HepG2 (cell line): ENCODE results near the gene CD300LF. TPM values are rescaled to one million over a fixed set of nuclear protein-coding genes. Genes with fewer than 3 reads are reported as not detected.
A peak's percentile ranks its signal among the peaks of the same experiment; 100 is the strongest.

ENCODE experiments used
- DNMT1 ChIP-seq: sonication (generic); formaldehyde crosslinking; IDR thresholded peaks from 2 replicates; pipeline ENCODE4 v1.5.1; 2020; ENCODE audit warnings: mild to moderate bottlenecking, missing genetic modification reagents
- DNMT3B ChIP-seq: conservative IDR thresholded peaks from 2 replicates; pipeline ENCODE4 v1.6.1; 2016; ENCODE audit warnings: missing biosample characterization, control low read depth
- ERF ChIP-seq: IDR thresholded peaks from 2 replicates; pipeline ENCODE4 v1.6.1; 2018; ENCODE audit warnings: missing biosample characterization, missing genetic modification reagents
- FOXC1 ChIP-seq: sonication (generic); formaldehyde crosslinking; IDR thresholded peaks from 2 replicates; pipeline ENCODE4 v1.8.0; 2022; ENCODE audit warnings: mild to moderate bottlenecking, missing genetic modification reagents, borderline replicate concordance
- GTF3A ChIP-seq: sonication (generic); formaldehyde crosslinking; conservative IDR thresholded peaks from 2 replicates; pipeline ENCODE4 v1.4.0; 2020; ENCODE audit warnings: mild to moderate bottlenecking, missing genetic modification reagents
- JDP2 ChIP-seq: sonication (generic); formaldehyde crosslinking; IDR thresholded peaks from 2 replicates; pipeline ENCODE4 v1.8.1; 2022; ENCODE audit warnings: missing genetic modification reagents, borderline replicate concordance
- KDM6A ChIP-seq: IDR thresholded peaks from 2 replicates; pipeline ENCODE4 v1.6.1; 2016; ENCODE audit warnings: low read depth
- NR2F2 ChIP-seq: IDR thresholded peaks from 2 replicates; pipeline ENCODE4 v1.6.1; 2012; ENCODE audit warnings: low read depth, inconsistent platforms, borderline replicate concordance
- PHF21A ChIP-seq: sonication (generic); formaldehyde crosslinking; IDR thresholded peaks from 2 replicates; pipeline ENCODE4 v1.5.0; 2020; ENCODE audit warnings: mild to moderate bottlenecking, missing genetic modification reagents
- POGK ChIP-seq: sonication (generic); formaldehyde crosslinking; conservative IDR thresholded peaks from 2 replicates; pipeline ENCODE4 v1.8.0; 2022; ENCODE audit warnings: mild to moderate bottlenecking, moderate library complexity, missing genetic modification reagents
- RAD51 ChIP-seq: fragments of 450-650 bp; IDR thresholded peaks from 2 replicates; pipeline ENCODE4 v1.6.1; 2016; ENCODE audit warnings: borderline replicate concordance
- RNF219 ChIP-seq: sonication (generic); formaldehyde crosslinking; IDR thresholded peaks from 2 replicates; pipeline ENCODE4 v1.5.0; 2020; ENCODE audit warnings: mild to moderate bottlenecking, missing genetic modification reagents
- TEAD3 ChIP-seq: optimal IDR thresholded peaks from 2 replicates; pipeline ENCODE3; 2016; ENCODE audit warnings: borderline replicate concordance
- ZBTB14 ChIP-seq: sonication (generic); formaldehyde crosslinking; IDR thresholded peaks from 2 replicates; pipeline ENCODE4 v1.4.0; 2020; ENCODE audit warnings: missing genetic modification reagents
- ZBTB7A ChIP-seq: sonication (generic); formaldehyde crosslinking; IDR thresholded peaks from 2 replicates; pipeline ENCODE4 v1.8.0; 2022; ENCODE audit warnings: mild to moderate bottlenecking, missing genetic modification reagents
- ZNF143 ChIP-seq: sonication (generic); formaldehyde crosslinking; IDR thresholded peaks from 2 replicates; pipeline ENCODE4 v1.4.0; 2020; ENCODE audit warnings: missing genetic modification reagents
- ZNF513 ChIP-seq: sonication (generic); formaldehyde crosslinking; conservative IDR thresholded peaks from 2 replicates; pipeline ENCODE4 v1.5.0; 2020; ENCODE audit warnings: missing genetic modification reagents
- ZNF597 ChIP-seq: sonication (generic); formaldehyde crosslinking; IDR thresholded peaks from 2 replicates; pipeline ENCODE4 v1.5.0; 2020; ENCODE audit warnings: missing genetic modification reagents
- ZNF792 ChIP-seq: IDR thresholded peaks from 2 replicates; pipeline ENCODE4 v1.6.1; 2016
- ZNF883 ChIP-seq: sonication (generic); formaldehyde crosslinking; IDR thresholded peaks from 2 replicates; pipeline ENCODE4 v1.5.1; 2020; ENCODE audit warnings: mild to moderate bottlenecking, missing genetic modification reagents; ENCODE audit errors: not compliant biosample characterization
- polyA plus RNA-seq, 8 experiments: library from polyadenylated mRNA; depleted of rRNA in 3 of 8; stranded (reverse) in 7 of 8; unstranded in 1 of 8; fragments of >200 nt; fragmentation: Illumina TruSeq in 4 of 8; extraction: Trizol in 4 of 8; gene quantifications; 2 replicates each; pipeline versions ENCODE4 v1.2.1 to v1.2.3, GENCODE V29; 2011 to 2016; ENCODE audit warnings: low read depth in 4 of 8, missing spikeins in 1 of 8, mixed read lengths in 1 of 8; ENCODE audit not compliant: insufficient read depth in 1 of 8
- total RNA-seq, 5 experiments: library from RNA; depleted of rRNA; stranded (reverse); fragments of >200 nt; fragmentation: Illumina TruSeq; extraction: Trizol; gene quantifications; 2 replicates each; pipeline ENCODE4 v1.2.3, GENCODE V29; 2016; ENCODE audit warnings: low read depth in 1 of 5

The CD300LF gene
- total and polyA plus RNA-seq, 2 of the 13 experiments (the other 11 are each of a cell fraction or from before 2014, with no cell fraction given), result not detected

- TF ChIP-seq JDP2 (CRISPR knock-in tag) (no peak), TEAD3 (CRISPR knock-in tag) (peak; percentile 96), ERF (CRISPR knock-in tag) (peak; percentile 56; the same call in 1 of the 2 replicates), FOXC1 (CRISPR knock-in tag) (no peak), ZNF792 (peak; percentile 34; the same call in 1 of the 2 replicates), ZNF513 (CRISPR knock-in tag) (no peak), NR2F2 (no peak), KDM6A (CRISPR knock-in tag) (no peak), DNMT3B (CRISPR knock-in tag) (no peak), ZNF597 (CRISPR knock-in tag) (no peak), RNF219 (CRISPR knock-in tag) (no peak), ZBTB7A (CRISPR knock-in tag) (no peak), POGK (CRISPR knock-in tag) (peak; percentile 39; the same call in 1 of the 2 replicates), PHF21A (CRISPR knock-in tag) (peak; percentile 51; the same call in 1 of the 2 replicates), ZNF883 (CRISPR knock-in tag) (no peak), GTF3A (CRISPR knock-in tag) (0 out of 2 replicates have a peak, but pooled peaks have one; percentile 19), DNMT1 (CRISPR knock-in tag) (0 out of 2 replicates have a peak, but pooled peaks have one; percentile 22), ZNF143 (CRISPR knock-in tag) (no peak), RAD51 (no peak), ZBTB14 (CRISPR knock-in tag) (no peak)
Observed at GRCh38 chr17:74737299-74738050, 24.8 kb upstream of the CD300LF start (continued).
